Measurements from ENCODE around the gene GUCY1B1.
A peak's percentile ranks its signal among the peaks of the same experiment; 100 is the strongest.

Gene GUCY1B1

GRCh38 chr4:155741546-155741945 lies 17.3 kb upstream of the GUCY1B1 start:
- no peaks in the 10 kb centered on the region for H3K9me3 ChIP-seq (ENCODE audit: control insufficient read depth, low read depth, low read length)
- no peak overlapping the region for H3K4me3 ChIP-seq (ENCODE audit: low read length)
- no peak overlapping the region for H3K9ac ChIP-seq (ENCODE audit: low read length)
- H3K27ac ChIP-seq (ENCODE audit: low read length), result no peak overlapping the region
- H3K4me1 ChIP-seq (ENCODE audit: control insufficient read depth, low read depth, low read length), result no peaks in the 10 kb centered on the region
- H3K27me3 ChIP-seq (ENCODE audit: control insufficient read depth, insufficient read depth, low read length), result no peaks in the 10 kb centered on the region
- H3K36me3 ChIP-seq (ENCODE audit: control insufficient read depth, low read depth, low read length), result no peaks in the 10 kb centered on the region

DNA sequence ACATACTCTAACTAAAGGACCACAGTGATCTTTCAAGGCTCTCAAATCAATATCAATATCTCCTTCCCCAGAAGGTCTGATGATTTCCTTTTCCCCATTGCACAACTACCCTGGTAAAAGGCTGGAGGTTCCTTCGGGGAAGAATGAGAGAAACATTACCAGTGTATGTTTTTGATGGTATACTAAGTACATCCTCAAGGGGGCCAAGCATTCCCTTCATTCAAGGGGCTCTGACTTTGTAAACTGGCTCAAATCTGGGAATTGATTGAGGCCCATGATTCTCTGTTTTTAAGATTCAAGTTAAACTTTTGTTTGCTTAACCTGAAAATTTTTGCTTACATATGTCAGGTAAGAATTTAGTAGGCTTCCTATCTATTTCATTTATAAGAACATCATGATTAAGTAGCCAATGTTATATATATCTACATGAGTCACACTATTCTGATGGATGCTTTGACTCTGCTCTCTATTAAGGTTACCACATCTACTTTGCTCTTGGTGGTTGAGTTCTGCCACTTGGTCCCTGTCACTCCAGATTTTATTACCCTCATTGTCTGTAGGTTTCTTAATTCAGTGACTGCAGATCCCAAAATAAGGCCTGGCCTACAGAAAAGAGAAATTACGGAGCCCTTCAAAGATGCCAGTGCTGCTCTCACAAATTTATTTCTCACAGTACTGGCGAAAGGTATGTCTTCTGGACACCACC lies 16.4 kb upstream of the GUCY1B1 start:
- Histone ChIP-seq H3K9ac (ENCODE audit: low read length) (no peak overlapping the region), H3K9me3 (ENCODE audit: control insufficient read depth, low read depth, low read length) (no peaks in the 10 kb centered on the region), H3K36me3 (ENCODE audit: control insufficient read depth, low read depth, low read length) (no peaks in the 10 kb centered on the region), H3K4me1 (ENCODE audit: control insufficient read depth, low read depth, low read length) (no peaks in the 10 kb centered on the region), H3K4me3 (ENCODE audit: low read length) (no peak overlapping the region), H3K27me3 (ENCODE audit: control insufficient read depth, insufficient read depth, low read length) (no peaks in the 10 kb centered on the region), H3K27ac (ENCODE audit: low read length) (no peak overlapping the region)

DNA sequence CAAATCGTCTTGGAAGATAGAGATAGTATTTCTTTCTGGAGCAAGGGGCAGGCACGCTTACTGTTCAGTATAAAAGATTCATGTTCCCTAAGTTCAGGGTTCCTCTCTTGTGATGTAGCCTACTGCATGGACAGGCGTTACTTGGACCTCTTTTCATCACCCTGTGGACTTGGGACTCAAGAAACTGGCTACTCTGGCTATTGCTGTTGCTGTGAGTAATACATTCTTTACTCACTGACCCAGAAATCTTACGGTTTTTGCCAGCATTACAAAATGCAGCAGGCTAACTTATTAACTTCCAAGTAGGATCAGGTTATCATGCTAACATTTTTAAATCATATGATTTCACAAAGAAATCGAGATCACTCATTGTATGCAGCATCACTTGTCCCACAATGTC lies 12.8 kb upstream of the GUCY1B1 start:
- no peak overlapping the region for H3K27ac ChIP-seq (ENCODE audit: low read length)
- no peaks in the 10 kb centered on the region for H3K4me1 ChIP-seq (ENCODE audit: control insufficient read depth, low read depth, low read length)
- H3K36me3 ChIP-seq (ENCODE audit: control insufficient read depth, low read depth, low read length), result no peaks in the 10 kb centered on the region
- H3K9ac ChIP-seq (ENCODE audit: low read length), result no peak overlapping the region
- no peak overlapping the region for H3K4me3 ChIP-seq (ENCODE audit: low read length)
- no peaks in the 10 kb centered on the region for H3K9me3 ChIP-seq (ENCODE audit: control insufficient read depth, low read depth, low read length)
- no peaks in the 10 kb centered on the region for H3K27me3 ChIP-seq (ENCODE audit: control insufficient read depth, insufficient read depth, low read length)

- no peaks in the 10 kb centered on the region for H3K9me3 ChIP-seq (ENCODE audit: control insufficient read depth, low read depth, low read length)
- no peaks in the 10 kb centered on the region for H3K4me1 ChIP-seq (ENCODE audit: control insufficient read depth, low read depth, low read length)
- H3K4me3 ChIP-seq (ENCODE audit: low read length), result no peak overlapping the region
- no peaks in the 10 kb centered on the region for H3K27me3 ChIP-seq (ENCODE audit: control insufficient read depth, insufficient read depth, low read length)
- no peaks in the 10 kb centered on the region for H3K36me3 ChIP-seq (ENCODE audit: control insufficient read depth, low read depth, low read length)
- H3K9ac ChIP-seq (ENCODE audit: low read length), result no peak overlapping the region
- H3K27ac ChIP-seq (ENCODE audit: low read length), result no peak overlapping the region
Observed at GRCh38 chr4:155748039-155748438, 10.8 kb upstream of the GUCY1B1 start.

DNA sequence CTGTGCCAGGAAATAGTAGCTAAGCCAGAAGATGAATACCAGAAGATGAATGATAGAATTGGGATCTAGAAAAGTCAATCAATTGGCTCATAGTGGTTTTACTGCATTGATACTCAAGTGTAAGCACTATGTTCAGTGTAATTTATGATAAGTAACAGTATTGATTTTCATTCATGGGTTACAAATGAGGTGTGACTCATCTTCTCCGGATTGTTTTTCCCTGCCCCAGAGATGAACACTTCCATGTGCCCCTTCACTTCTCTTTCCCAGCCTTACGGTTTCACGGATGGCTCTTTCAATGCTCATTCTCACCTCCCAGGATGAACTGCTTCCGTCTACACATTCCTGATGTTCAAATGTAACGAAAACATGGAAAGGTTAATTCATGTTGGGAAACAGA lies 9.8 kb upstream of the GUCY1B1 start:
- no peak overlapping the region for H3K4me3 ChIP-seq (ENCODE audit: low read length)
- H3K9me3 ChIP-seq (ENCODE audit: control insufficient read depth, low read depth, low read length), result no peaks in the 10 kb centered on the region
- H3K27me3 ChIP-seq (ENCODE audit: control insufficient read depth, insufficient read depth, low read length), result no peaks in the 10 kb centered on the region
- no peak overlapping the region for H3K27ac ChIP-seq (ENCODE audit: low read length)
- H3K36me3 ChIP-seq (ENCODE audit: control insufficient read depth, low read depth, low read length), result no peaks in the 10 kb centered on the region
- no peaks in the 10 kb centered on the region for H3K4me1 ChIP-seq (ENCODE audit: control insufficient read depth, low read depth, low read length)
- H3K9ac ChIP-seq (ENCODE audit: low read length), result no peak overlapping the region

DNA sequence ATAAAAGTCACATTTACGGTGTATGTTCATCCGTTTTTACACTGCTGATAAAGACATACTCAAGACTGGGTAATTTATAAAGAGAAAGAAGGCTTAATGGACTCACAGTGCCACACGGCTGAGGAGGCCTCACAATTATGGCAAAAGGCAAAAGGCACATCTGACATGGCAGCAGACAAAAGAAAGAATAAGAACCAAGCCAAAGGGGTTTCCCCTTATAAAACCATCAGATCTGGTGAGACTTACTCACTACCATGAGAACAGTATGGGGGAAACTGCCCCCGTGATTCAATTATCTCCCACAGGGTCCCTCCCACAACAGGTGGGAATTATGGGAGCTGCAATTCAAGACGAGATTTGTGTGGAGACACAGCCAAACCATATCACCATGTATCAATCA lies 7.3 kb upstream of the GUCY1B1 start:
- H3K4me3 ChIP-seq (ENCODE audit: low read length), result no peak overlapping the region
- no peaks in the 10 kb centered on the region for H3K4me1 ChIP-seq (ENCODE audit: control insufficient read depth, low read depth, low read length)
- no peaks in the 10 kb centered on the region for H3K27me3 ChIP-seq (ENCODE audit: control insufficient read depth, insufficient read depth, low read length)
- no peak overlapping the region for H3K9ac ChIP-seq (ENCODE audit: low read length)
- no peaks in the 10 kb centered on the region for H3K9me3 ChIP-seq (ENCODE audit: control insufficient read depth, low read depth, low read length)
- H3K36me3 ChIP-seq (ENCODE audit: control insufficient read depth, low read depth, low read length), result no peaks in the 10 kb centered on the region
- no peak overlapping the region for H3K27ac ChIP-seq (ENCODE audit: low read length)

DNA sequence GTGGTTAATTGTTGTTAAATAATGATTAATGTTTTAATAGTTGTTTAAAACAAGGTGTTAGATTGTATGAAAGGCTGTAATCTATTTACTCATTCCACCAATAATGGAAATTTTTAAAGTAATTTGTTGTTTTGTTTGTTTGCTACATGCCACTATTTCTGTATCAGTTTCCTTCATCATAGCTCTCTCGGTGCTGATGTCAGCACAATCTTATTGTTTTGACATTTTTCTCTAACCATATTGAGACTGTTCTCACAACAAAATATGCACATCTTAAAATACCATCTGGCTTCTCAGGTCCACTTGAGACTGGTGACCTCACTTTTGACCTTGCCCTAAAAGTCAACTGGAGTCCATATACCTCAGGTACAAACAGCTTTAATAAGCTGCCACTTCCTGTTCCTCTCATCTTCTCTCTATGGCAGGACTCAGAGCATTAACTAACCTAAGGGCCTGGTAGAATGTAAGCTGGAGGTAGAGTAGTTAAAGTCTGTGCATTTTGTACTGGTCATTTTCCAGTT lies 1.0 kb upstream of the GUCY1B1 start:
- Histone ChIP-seq H3K36me3 (ENCODE audit: control insufficient read depth, low read depth, low read length) (no peaks in the 10 kb centered on the region), H3K27me3 (ENCODE audit: control insufficient read depth, insufficient read depth, low read length) (peaks cover 36% of the 10 kb centered on the region), H3K4me1 (ENCODE audit: control insufficient read depth, low read depth, low read length) (no peaks in the 10 kb centered on the region), H3K9me3 (ENCODE audit: control insufficient read depth, low read depth, low read length) (no peaks in the 10 kb centered on the region), H3K4me3 (ENCODE audit: low read length) (no peak overlapping the region), H3K27ac (ENCODE audit: low read length) (no peak overlapping the region), H3K9ac (ENCODE audit: low read length) (no peak overlapping the region)

DNA sequence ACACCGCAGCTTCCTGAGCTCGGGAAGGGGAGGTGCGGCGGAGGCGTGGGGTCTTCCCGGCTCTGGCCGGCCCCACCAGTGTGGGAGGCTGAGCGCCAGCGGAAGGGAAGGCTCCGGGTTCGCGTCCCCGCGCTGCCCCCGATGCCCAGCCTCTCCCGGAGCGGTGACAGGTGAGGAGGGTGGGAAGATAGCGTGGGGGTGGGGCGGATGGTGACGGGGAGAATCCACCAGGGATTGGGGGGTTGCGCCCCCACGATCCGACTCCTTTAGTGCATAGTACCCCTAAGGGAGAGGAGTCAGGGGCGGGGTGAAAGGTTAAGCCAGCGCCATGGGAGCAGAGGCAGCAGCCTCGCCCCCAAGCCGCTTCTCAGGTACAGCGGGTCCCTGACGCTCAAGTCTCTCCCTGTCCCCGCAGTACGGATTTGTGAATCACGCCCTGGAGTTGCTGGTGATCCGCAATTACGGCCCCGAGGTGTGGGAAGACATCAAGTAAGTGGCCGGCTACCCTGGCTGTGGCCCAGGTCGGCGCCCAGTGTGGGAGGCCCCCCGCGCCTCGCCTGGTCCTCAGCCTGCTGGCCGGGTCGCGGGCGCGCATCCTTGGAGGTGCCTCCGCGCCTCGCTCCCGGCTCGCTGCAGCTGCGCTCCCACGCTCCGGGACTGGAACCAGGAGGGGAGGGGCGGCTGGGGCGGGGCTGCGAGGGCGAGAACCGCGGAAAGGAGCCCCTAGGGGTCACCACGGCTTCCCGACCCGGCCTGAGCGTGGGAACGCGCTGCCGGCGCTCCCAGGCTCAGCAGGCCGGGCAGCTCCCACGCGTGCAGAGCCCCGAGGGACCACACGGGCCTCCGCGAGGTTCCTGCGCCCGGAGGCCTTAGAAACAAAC lies 791 bp downstream of the GUCY1B1 start:
- H3K9ac ChIP-seq (ENCODE audit: low read length), result no peak overlapping the region
- H3K27ac ChIP-seq (ENCODE audit: low read length), result no peak overlapping the region
- peak overlapping the region; percentile 60 for H3K4me3 ChIP-seq (ENCODE audit: low read length)

DNA sequence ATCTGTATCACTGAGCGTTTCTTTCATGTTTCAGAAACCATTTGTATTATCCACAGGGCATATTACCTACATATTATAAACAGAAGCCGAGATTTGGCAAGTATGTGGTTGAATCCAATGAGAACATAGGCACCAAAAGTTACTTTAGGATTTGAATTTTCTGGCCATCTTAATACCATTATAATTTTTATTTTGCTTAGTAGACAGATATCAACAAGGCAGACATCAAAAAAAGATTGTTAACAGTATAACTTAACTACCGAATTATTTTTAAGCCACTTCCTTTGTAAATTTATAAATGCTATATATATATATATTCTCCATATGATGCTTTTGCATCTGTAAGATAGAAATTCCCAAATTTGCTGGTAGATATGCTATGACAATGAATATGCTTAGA lies 2.2 kb downstream of the GUCY1B1 start:
- no peaks in the 10 kb centered on the region for H3K9me3 ChIP-seq (ENCODE audit: control insufficient read depth, low read depth, low read length)
- no peaks in the 10 kb centered on the region for H3K36me3 ChIP-seq (ENCODE audit: control insufficient read depth, low read depth, low read length)
- H3K4me3 ChIP-seq (ENCODE audit: low read length), result no peak overlapping the region
- H3K4me1 ChIP-seq (ENCODE audit: control insufficient read depth, low read depth, low read length), result no peaks in the 10 kb centered on the region
- no peak overlapping the region for H3K27ac ChIP-seq (ENCODE audit: low read length)
- no peak overlapping the region for H3K9ac ChIP-seq (ENCODE audit: low read length)
- peaks cover 36% of the 10 kb centered on the region for H3K27me3 ChIP-seq (ENCODE audit: control insufficient read depth, insufficient read depth, low read length)

More for the DNA sequence above, 791 bp downstream of the GUCY1B1 start:
- H3K4me1 ChIP-seq (ENCODE audit: control insufficient read depth, low read depth, low read length), result no peaks in the 10 kb centered on the region
- H3K27me3 ChIP-seq (ENCODE audit: control insufficient read depth, insufficient read depth, low read length), result peaks cover 36% of the 10 kb centered on the region
- H3K36me3 ChIP-seq (ENCODE audit: control insufficient read depth, low read depth, low read length), result no peaks in the 10 kb centered on the region
- H3K9me3 ChIP-seq (ENCODE audit: control insufficient read depth, low read depth, low read length), result no peaks in the 10 kb centered on the region

GRCh38 chr4:155761916-155762315 lies 3.1 kb downstream of the GUCY1B1 start:
- Histone ChIP-seq H3K9ac (ENCODE audit: low read length) (no peak overlapping the region), H3K4me3 (ENCODE audit: low read length) (no peak overlapping the region), H3K36me3 (ENCODE audit: control insufficient read depth, low read depth, low read length) (no peaks in the 10 kb centered on the region), H3K27me3 (ENCODE audit: control insufficient read depth, insufficient read depth, low read length) (peaks cover 36% of the 10 kb centered on the region), H3K9me3 (ENCODE audit: control insufficient read depth, low read depth, low read length) (no peaks in the 10 kb centered on the region), H3K27ac (ENCODE audit: low read length) (no peak overlapping the region), H3K4me1 (ENCODE audit: control insufficient read depth, low read depth, low read length) (no peaks in the 10 kb centered on the region)

GRCh38 chr4:155762334-155762733 lies 3.5 kb downstream of the GUCY1B1 start:
- no peak overlapping the region for H3K4me3 ChIP-seq (ENCODE audit: low read length)
- no peaks in the 10 kb centered on the region for H3K36me3 ChIP-seq (ENCODE audit: control insufficient read depth, low read depth, low read length)
- no peak overlapping the region for H3K27ac ChIP-seq (ENCODE audit: low read length)
- H3K27me3 ChIP-seq (ENCODE audit: control insufficient read depth, insufficient read depth, low read length), result peaks cover 36% of the 10 kb centered on the region
- no peak overlapping the region for H3K9ac ChIP-seq (ENCODE audit: low read length)
- H3K4me1 ChIP-seq (ENCODE audit: control insufficient read depth, low read depth, low read length), result no peaks in the 10 kb centered on the region
- no peaks in the 10 kb centered on the region for H3K9me3 ChIP-seq (ENCODE audit: control insufficient read depth, low read depth, low read length)
